Measurements from ENCODE around the gene MEF2B. TPM values are rescaled to one million over a fixed set of nuclear protein-coding genes. Genes with fewer than 3 reads are reported as not detected.

MEF2B gene
- total and polyA plus RNA-seq, 12 donors, result 0.42 to 6.0 (median 1.4) TPM; not detected in 4

- H3K4me1 ChIP-seq (replicated peaks in 1 of 2), result peaks cover 7 to 10% of the 10 kb centered on the region in 2 donors
- 79 to 92% (median 81%) methylated on average over 11 to 19 of the region's 19 CpGs for WGBS, 4 donors
- TF ChIP-seq POLR2A (IDR thresholded peaks at IDR 0.05) (no peak), CTCF (IDR thresholded peaks at IDR 0.05) (no peak)
- H3K27ac ChIP-seq, result peak overlapping the region in 1 of 5 donors; percentile 45
- H3K4me3 ChIP-seq, result peak overlapping the region in 2 of 4 donors; percentile 41 to 63
- no peaks in the 10 kb centered on the region for H3K27me3 ChIP-seq
- no peaks in the 10 kb centered on the region for H3K9me3 ChIP-seq (replicated peaks in 1 of 3)
- DNase-seq, result no peak
- intact Hi-C loops (cut with DNase I), result no loop called here
- peaks cover 0 to 26% of the 10 kb centered on the region in 2 donors for H3K36me3 ChIP-seq (replicated peaks in 1 of 2)
Measured at GRCh38 chr19:19201697-19202630, 31.9 kb upstream of the MEF2B start.

DNA sequence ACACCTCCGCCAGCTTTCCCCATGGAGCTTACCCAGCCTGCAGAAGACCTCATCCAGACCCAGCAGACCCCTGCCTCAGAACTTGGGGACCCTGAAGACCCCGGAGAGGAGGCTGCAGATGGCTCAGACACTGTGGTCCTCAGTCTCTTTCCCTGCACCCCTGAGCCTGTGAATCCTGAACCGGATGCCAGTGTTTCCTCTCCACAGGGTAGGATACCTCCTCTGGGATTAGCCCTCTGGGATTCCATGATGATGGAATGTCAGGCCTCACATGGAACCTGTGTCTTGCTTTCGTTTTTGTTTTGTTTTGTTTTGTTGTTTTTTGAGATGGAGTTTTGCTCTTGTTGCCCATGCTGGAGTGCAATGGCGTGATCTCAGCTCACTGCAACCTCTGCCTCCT, 23.9 kb upstream of the MEF2B start:
- no peak for DNase-seq
- H3K9me3 ChIP-seq (replicated peaks in 1 of 3), result no peaks in the 10 kb centered on the region
- WGBS, 4 donors, result 70 to 90% (median 74%) methylated on average over 5 of the region's 5 CpGs
- no peak overlapping the region for H3K4me3 ChIP-seq
- H3K4me1 ChIP-seq (replicated peaks in 1 of 2), result peaks cover 9 to 40% of the 10 kb centered on the region in 2 donors
- no peaks in the 10 kb centered on the region for H3K27me3 ChIP-seq
- H3K27ac ChIP-seq, result no peak overlapping the region
- intact Hi-C loops (cut with DNase I), result loop anchor here in 1 of 2 donors (10.0 kb wide), 1 partner anchor 151 kb away; no protein-coding TSS in a partner anchor
- TF ChIP-seq CTCF (IDR thresholded peaks at IDR 0.05) (no peak), POLR2A (IDR thresholded peaks at IDR 0.05) (no peak)
- peaks cover 0 to 19% of the 10 kb centered on the region in 2 donors for H3K36me3 ChIP-seq (replicated peaks in 1 of 2)

GRCh38 chr19:19192910-19193423, 22.9 kb upstream of the MEF2B start:
- intact Hi-C loops (cut with DNase I), result loop anchor here in 1 of 2 donors (10.0 kb wide), 1 partner anchor 152 kb away; no protein-coding TSS in a partner anchor
- 0 to 2% (median 0%) methylated on average over 17 to 22 of the region's 22 CpGs for WGBS, 4 donors
- H3K27ac ChIP-seq, result peak overlapping the region in 3 of 5 donors; percentile 41 to 99 (median 98)
- H3K4me3 ChIP-seq, result peak overlapping the region in 3 of 4 donors; percentile 62 to 80 (median 64)
- DNase-seq, result no peak
- no peaks in the 10 kb centered on the region for H3K27me3 ChIP-seq
- H3K36me3 ChIP-seq (replicated peaks in 1 of 2), result peaks cover 0 to 9% of the 10 kb centered on the region in 2 donors
- no peak for TF ChIP-seq POLR2A (IDR thresholded peaks at IDR 0.05)
- no peak for TF ChIP-seq CTCF (IDR thresholded peaks at IDR 0.05)
- peaks cover 9 to 40% of the 10 kb centered on the region in 2 donors for H3K4me1 ChIP-seq (replicated peaks in 1 of 2)
- H3K9me3 ChIP-seq (replicated peaks in 1 of 3), result no peaks in the 10 kb centered on the region

Data from adrenal gland (tissue), 12 donors.